ENCODE results near the gene NOP56.

NOP56 gene, protein sequence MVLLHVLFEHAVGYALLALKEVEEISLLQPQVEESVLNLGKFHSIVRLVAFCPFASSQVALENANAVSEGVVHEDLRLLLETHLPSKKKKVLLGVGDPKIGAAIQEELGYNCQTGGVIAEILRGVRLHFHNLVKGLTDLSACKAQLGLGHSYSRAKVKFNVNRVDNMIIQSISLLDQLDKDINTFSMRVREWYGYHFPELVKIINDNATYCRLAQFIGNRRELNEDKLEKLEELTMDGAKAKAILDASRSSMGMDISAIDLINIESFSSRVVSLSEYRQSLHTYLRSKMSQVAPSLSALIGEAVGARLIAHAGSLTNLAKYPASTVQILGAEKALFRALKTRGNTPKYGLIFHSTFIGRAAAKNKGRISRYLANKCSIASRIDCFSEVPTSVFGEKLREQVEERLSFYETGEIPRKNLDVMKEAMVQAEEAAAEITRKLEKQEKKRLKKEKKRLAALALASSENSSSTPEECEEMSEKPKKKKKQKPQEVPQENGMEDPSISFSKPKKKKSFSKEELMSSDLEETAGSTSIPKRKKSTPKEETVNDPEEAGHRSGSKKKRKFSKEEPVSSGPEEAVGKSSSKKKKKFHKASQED

GRCh38 chr20:2651772-2652723 is at the start of gene NOP56:
Gene NOP56 (plus strand): TSS chr20:2652632. CDS start chr20:2652661, 29 bp downstream.
- peak; percentile 97 for DNase-seq

GRCh38 chr20:2602746-2603145 is 49.7 kb upstream of the NOP56 start:
- no peak for DNase-seq

GRCh38 chr20:2603816-2604505 is 48.5 kb upstream of the NOP56 start:
- no peak for DNase-seq

GRCh38 chr20:2604506-2604835 is 48.0 kb upstream of the NOP56 start:
- no peak for DNase-seq

DNA sequence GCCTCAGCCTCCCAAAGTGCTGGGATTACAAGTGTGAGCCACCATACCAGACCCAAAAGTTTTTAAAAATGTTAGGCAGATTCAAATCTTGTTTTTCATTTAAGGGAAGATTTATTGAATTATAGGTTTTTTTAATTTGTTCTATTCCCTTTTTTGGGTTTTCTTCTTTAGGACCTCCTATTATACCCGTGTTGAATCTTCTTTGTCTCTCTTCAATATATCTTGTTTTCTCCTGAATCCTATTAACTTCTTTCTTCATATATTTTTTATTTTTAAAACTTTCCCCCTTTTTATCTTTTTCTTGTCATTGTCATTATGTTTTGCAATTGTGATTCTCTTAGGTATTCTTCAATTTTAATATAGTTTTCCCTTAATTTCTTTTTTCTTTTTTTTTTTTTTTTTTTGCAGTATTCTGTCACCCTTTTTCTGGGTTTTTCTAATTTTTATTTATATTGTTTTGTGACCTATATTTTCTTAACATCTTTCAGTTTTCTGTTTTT is 45.9 kb upstream of the NOP56 start:
- DNase-seq, result no peak

- DNase-seq, result no peak
These were observed 42.1 kb upstream of the NOP56 start for GRCh38 chr20:2610326-2610725.

- no peak for DNase-seq
These were observed 41.3 kb upstream of the NOP56 start for GRCh38 chr20:2610941-2611720.

GRCh38 chr20:2612073-2612472 is 40.4 kb upstream of the NOP56 start:
- no peak for DNase-seq

DNA sequence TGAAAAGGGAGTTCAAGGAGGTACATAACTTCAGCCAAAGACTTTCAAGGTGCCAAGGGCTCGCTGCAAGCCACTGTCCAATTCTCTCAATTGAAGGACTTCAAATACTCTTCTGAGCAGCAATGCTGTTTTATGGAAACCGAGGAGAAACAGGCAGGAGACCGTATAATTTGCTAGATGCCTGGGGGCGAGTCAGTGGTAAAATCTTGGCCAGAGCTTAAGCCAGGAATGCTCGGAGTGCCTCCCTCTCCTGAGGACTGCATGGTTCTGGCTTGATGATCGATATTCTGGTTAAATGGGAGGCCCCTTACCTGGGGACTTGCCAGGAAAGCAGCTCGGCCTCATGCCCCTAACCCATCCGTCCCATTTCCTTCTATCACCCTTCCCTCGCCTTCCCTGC is 35.8 kb upstream of the NOP56 start:
- DNase-seq, result no peak

DNA sequence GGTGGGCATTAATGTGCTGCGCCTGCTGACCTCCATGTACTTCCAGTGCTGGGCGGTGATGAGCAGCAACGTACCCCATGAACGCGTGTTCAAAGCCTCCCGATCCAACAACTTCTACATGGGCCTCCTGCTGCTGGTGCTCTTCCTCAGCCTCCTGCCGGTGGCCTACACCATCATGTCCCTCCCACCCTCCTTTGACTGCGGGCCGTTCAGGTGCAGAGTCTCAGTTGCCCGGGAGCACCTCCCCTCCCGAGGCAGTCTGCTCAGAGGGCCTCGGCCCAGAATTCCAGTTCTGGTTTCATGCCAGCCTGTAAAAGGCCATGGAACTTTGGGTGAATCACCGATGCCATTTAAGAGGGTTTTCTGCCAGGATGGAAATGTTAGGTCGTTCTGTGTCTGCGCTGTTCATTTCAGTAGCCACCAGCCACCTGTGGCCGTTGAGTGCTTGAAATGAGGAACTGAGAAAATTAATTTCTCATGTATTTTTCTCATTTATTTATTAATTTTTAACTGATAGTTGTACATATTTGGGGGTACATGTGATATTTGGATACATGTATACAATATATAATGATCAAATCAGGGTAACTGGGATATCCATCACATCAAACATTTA is 35.2 kb upstream of the NOP56 start:
- no peak for DNase-seq

GRCh38 chr20:2618815-2619214 is 33.6 kb upstream of the NOP56 start:
- no peak for DNase-seq

GRCh38 chr20:2619337-2619736 is 33.1 kb upstream of the NOP56 start:
- no peak for DNase-seq

GRCh38 chr20:2619961-2620595 is 32.4 kb upstream of the NOP56 start:
- DNase-seq, result no peak

- no peak for DNase-seq
These were observed 28.2 kb upstream of the NOP56 start for GRCh38 chr20:2624190-2624589.

GRCh38 chr20:2625062-2625461 is 27.4 kb upstream of the NOP56 start:
- DNase-seq, result no peak

- no peak for DNase-seq
These were observed 25.4 kb upstream of the NOP56 start for GRCh38 chr20:2626853-2627541.

GRCh38 chr20:2631228-2631627 is 21.2 kb upstream of the NOP56 start:
- DNase-seq, result no peak

GRCh38 chr20:2633381-2633780 is 19.1 kb upstream of the NOP56 start:
- DNase-seq, result no peak

GRCh38 chr20:2637246-2637645 is 15.2 kb upstream of the NOP56 start:
- DNase-seq, result no peak

GRCh38 chr20:2640260-2640659 is 12.2 kb upstream of the NOP56 start:
- DNase-seq, result no peak
